Activated CD8-positive, alpha-beta T cell treated with anti-CD3 and anti-CD28 coated beads for 36 hours (primary cell): ENCODE results near the gene NPM3. TPM values are rescaled to one million over a fixed set of nuclear protein-coding genes. Genes with fewer than 3 reads are reported as not detected.

Source experiments
- ATAC-seq: fragments of 200-7000 bp; cut with Tn5 transposase; one replicate; pipeline ENCODE4 v1.10.0; 2021; ENCODE audit warnings: mild to moderate bottlenecking, moderate library complexity
- CTCF ChIA-PET: fragments of 350-600 bp; sonication (Branson Sonifier 250); formaldehyde crosslinking; loops from one replicate; lab custom pipeline; 2021; ENCODE audit warnings: antibody characterized with exemption; lab: Charles Lee
- POLR2A ChIA-PET: fragments of 350-600 bp; sonication (Branson Sonifier 250); formaldehyde crosslinking; loops from one replicate; lab custom pipeline; 2021; ENCODE audit warnings: antibody characterized with exemption; lab: Charles Lee
- DNase-seq: peaks from one replicate; pipeline ENCODE4 v3.0.0-alpha.2; 2020
- H3K27ac Mint-ChIP-seq: one replicate; pipeline ENCODE4 v1.8.0; 2021; ENCODE audit warnings: mild to moderate bottlenecking, mixed read lengths
- H3K27me3 Mint-ChIP-seq: one replicate; pipeline ENCODE4 v1.8.0; 2021; ENCODE audit warnings: mixed read lengths
- H3K36me3 Mint-ChIP-seq: one replicate; pipeline ENCODE4 v1.8.0; 2021; ENCODE audit warnings: low read depth, mixed read lengths
- H3K4me1 Mint-ChIP-seq: one replicate; pipeline ENCODE4 v1.8.0; 2021; ENCODE audit warnings: low read depth, mixed read lengths
- H3K4me3 Mint-ChIP-seq: one replicate; pipeline ENCODE4 v1.8.0; 2021; ENCODE audit warnings: mild to moderate bottlenecking, moderate library complexity, mixed read lengths
- H3K9me3 Mint-ChIP-seq: one replicate; pipeline ENCODE4 v1.8.0; 2021; ENCODE audit warnings: mixed read lengths
- CTCF ChIP-seq: fragments of 200-600 bp; IDR thresholded peaks from one replicate; pipeline ENCODE4 v1.8.0; 2022; ENCODE audit warnings: antibody characterized with exemption, mild to moderate bottlenecking
- intact Hi-C: fragments of 100-400 bp; cut with micrococcal nuclease; formaldehyde crosslinking; loops from one replicate; pipeline ENCODE4 v1.10.0; 2022
- total RNA-seq, 2 experiments: library from RNA; stranded (reverse); gene quantifications; one replicate each; pipeline ENCODE4 v1.2.3, GENCODE V29; 2021

Gene NPM3
- total RNA-seq, 2 experiments from 2014 or later = 235 to 264 TPM

- Mint-ChIP-seq H3K4me1 (no peaks in the 10 kb centered on the region), H3K9me3 (no peaks in the 10 kb centered on the region), H3K4me3 (no peak overlapping the region), H3K27ac (no peak overlapping the region), H3K27me3 (peaks cover 25% of the 10 kb centered on the region), H3K36me3 (no peaks in the 10 kb centered on the region)
- DNase-seq = no peak
- TF ChIP-seq CTCF = no peak
- ATAC-seq = no peak
- POLR2A ChIA-PET = no interaction called here
- intact Hi-C loops = no loop called here
- CTCF ChIA-PET = interaction anchor here (0.9 to 1.1 kb wide), 2 partner anchors 14 to 26 kb away, joined by 3 read pairs; no protein-coding TSS in a partner anchor
Measured at GRCh38 chr10:101766753-101767599, 16.3 kb downstream of the NPM3 start.

- POLR2A ChIA-PET = no interaction called here
- no peaks in the 10 kb centered on the region for H3K36me3 Mint-ChIP-seq
- no peaks in the 10 kb centered on the region for H3K4me1 Mint-ChIP-seq
- ATAC-seq = no peak
- intact Hi-C loops = no loop called here
- DNase-seq = no peak
- no peaks in the 10 kb centered on the region for H3K9me3 Mint-ChIP-seq
- H3K4me3 Mint-ChIP-seq = no peak overlapping the region
- CTCF ChIA-PET = no interaction called here
- TF ChIP-seq CTCF = no peak
- H3K27me3 Mint-ChIP-seq = peaks cover 19% of the 10 kb centered on the region
- H3K27ac Mint-ChIP-seq = no peak overlapping the region
Measured at GRCh38 chr10:101766306-101766705, 16.9 kb downstream of the NPM3 start.

- no peak for ATAC-seq
- CTCF ChIA-PET = no interaction called here
- intact Hi-C loops = no loop called here
Measured at GRCh38 chr10:101763141-101763846, 20.0 kb downstream of the NPM3 start.

GRCh38 chr10:101762736-101763135, 20.5 kb downstream of the NPM3 start:
- no peak for TF ChIP-seq CTCF
- Mint-ChIP-seq H3K4me1 (no peaks in the 10 kb centered on the region), H3K27me3 (peaks cover 13% of the 10 kb centered on the region), H3K9me3 (no peaks in the 10 kb centered on the region), H3K27ac (no peak overlapping the region), H3K36me3 (no peaks in the 10 kb centered on the region), H3K4me3 (no peak overlapping the region)
- intact Hi-C loops = no loop called here
- ATAC-seq (no peak), DNase-seq (no peak)
- CTCF ChIA-PET = no interaction called here
- POLR2A ChIA-PET = interaction anchor here (0.8 to 0.9 kb wide), 2 partner anchors 10 to 153 kb away, joined by 3 read pairs; no protein-coding TSS in a partner anchor

More at GRCh38 chr10:101763141-101763846, 20.0 kb downstream of the NPM3 start:
- Mint-ChIP-seq H3K4me3 (no peak overlapping the region), H3K27me3 (peaks cover 13% of the 10 kb centered on the region), H3K9me3 (no peaks in the 10 kb centered on the region), H3K27ac (no peak overlapping the region), H3K4me1 (no peaks in the 10 kb centered on the region), H3K36me3 (no peaks in the 10 kb centered on the region)
- POLR2A ChIA-PET = interaction anchor here (0.8 to 0.9 kb wide), 2 partner anchors 10 to 154 kb away, joined by 3 read pairs; no protein-coding TSS in a partner anchor
- DNase-seq = no peak
- TF ChIP-seq CTCF = no peak

- Mint-ChIP-seq H3K4me3 (no peak overlapping the region), H3K36me3 (no peaks in the 10 kb centered on the region), H3K27me3 (peaks cover 14% of the 10 kb centered on the region), H3K9me3 (no peaks in the 10 kb centered on the region), H3K4me1 (no peaks in the 10 kb centered on the region), H3K27ac (no peak overlapping the region)
- POLR2A ChIA-PET = no interaction called here
- no peak for TF ChIP-seq CTCF
- CTCF ChIA-PET = no interaction called here
- ATAC-seq (no peak), DNase-seq (no peak)
- intact Hi-C loops = no loop called here
Measured at GRCh38 chr10:101761226-101761625, 22.0 kb downstream of the NPM3 start.
